DOHH2 (cell line): ENCODE measurements around the gene PGRMC1.

Experiments used
- EZH2phosphoT487 ChIP-seq: fragments of 200-600 bp; sonication (generic); IDR thresholded peaks from 2 replicates; pipeline ENCODE4 v1.6.1; 2017; ENCODE audit warnings: borderline replicate concordance, mild to moderate bottlenecking, antibody characterized with exemption, low read length, moderate library complexity, mixed read lengths
- TF ChIP-seq, protein P1 (sequence below): fragments of 200-600 bp; sonication (generic); IDR thresholded peaks from one replicate; pipeline ENCODE4 v1.5.1; 2014; ENCODE audit warnings: antibody characterized with exemption, mild to moderate bottlenecking, low read depth, low read length; ENCODE audit not compliant: poor library complexity, severe bottlenecking

DNA sequence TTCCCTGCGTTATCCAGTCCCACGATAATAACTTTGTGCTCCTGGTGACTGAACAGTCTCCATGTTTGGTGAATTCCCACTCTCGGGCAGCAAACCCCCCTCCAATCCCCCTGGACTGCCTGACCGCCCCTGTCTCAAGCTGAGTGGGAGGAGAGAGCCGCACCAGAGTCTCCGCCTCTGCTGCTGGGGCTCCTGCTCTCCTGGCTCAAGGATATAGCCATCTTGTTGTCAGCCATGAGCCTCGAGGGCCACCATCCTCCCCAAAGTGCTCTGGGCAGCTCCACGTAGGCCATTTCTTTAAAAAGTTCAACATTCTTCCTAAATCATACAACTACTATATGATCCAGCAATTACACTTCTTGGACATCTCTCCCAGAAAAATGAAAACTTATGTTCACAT lies 49.3 kb upstream of the PGRMC1 start:
- TF ChIP-seq, protein P1, sequence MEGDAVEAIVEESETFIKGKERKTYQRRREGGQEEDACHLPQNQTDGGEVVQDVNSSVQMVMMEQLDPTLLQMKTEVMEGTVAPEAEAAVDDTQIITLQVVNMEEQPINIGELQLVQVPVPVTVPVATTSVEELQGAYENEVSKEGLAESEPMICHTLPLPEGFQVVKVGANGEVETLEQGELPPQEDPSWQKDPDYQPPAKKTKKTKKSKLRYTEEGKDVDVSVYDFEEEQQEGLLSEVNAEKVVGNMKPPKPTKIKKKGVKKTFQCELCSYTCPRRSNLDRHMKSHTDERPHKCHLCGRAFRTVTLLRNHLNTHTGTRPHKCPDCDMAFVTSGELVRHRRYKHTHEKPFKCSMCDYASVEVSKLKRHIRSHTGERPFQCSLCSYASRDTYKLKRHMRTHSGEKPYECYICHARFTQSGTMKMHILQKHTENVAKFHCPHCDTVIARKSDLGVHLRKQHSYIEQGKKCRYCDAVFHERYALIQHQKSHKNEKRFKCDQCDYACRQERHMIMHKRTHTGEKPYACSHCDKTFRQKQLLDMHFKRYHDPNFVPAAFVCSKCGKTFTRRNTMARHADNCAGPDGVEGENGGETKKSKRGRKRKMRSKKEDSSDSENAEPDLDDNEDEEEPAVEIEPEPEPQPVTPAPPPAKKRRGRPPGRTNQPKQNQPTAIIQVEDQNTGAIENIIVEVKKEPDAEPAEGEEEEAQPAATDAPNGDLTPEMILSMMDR: no peak
- TF ChIP-seq EZH2phosphoT487: no peak
